Left ventricle myocardium inferior (tissue), 1 donor: ENCODE data around the gene NR0B1. TPM values are rescaled to one million over a fixed set of nuclear protein-coding genes. Genes with fewer than 3 reads are reported as not detected.
A peak's percentile ranks its signal among the peaks of the same experiment; 100 is the strongest.

ENCODE experiments used
- DNase-seq: peaks from one replicate; pipeline ENCODE4 v3.0.0-alpha.2; 2020
- H3K27ac ChIP-seq: fragments of 200-600 bp; replicated peaks from 2 replicates; pipeline ENCODE4 v1.8.0; 2021
- H3K27me3 ChIP-seq: fragments of 200-600 bp; 2 replicates; pipeline ENCODE4 v1.8.0; 2021; ENCODE audit warnings: low read depth
- H3K36me3 ChIP-seq: fragments of 200-600 bp; 2 replicates; pipeline ENCODE4 v1.8.0; 2021
- H3K4me1 ChIP-seq: fragments of 200-600 bp; 2 replicates; pipeline ENCODE4 v1.8.0; 2021
- H3K4me3 ChIP-seq: fragments of 200-600 bp; 2 replicates; pipeline ENCODE4 v1.8.0; 2021; ENCODE audit warnings: mild to moderate bottlenecking, moderate library complexity
- H3K9me3 ChIP-seq: fragments of 200-600 bp; replicated peaks from 2 replicates; pipeline ENCODE4 v1.8.0; 2021
- CTCF ChIP-seq: fragments of 200-600 bp; IDR thresholded peaks from 2 replicates; pipeline ENCODE4 v1.8.0; 2021; ENCODE audit warnings: antibody characterized with exemption, mild to moderate bottlenecking, borderline replicate concordance
- intact Hi-C: fragments of 100-400 bp; cut with micrococcal nuclease; formaldehyde crosslinking; loops from one replicate; pipeline ENCODE4 v1.11.0; 2022
- long read RNA-seq: library from polyadenylated mRNA; unstranded; transcript quantifications from one replicate; pipeline ENCODE4 v2.0.0, GENCODE V29; 2021
- total RNA-seq: library from RNA; stranded (reverse); fragmentation: NEBNext Ultra II Directional; extraction: Animal tissue kit (Norgen Biotek cat#: 25700); gene quantifications from one replicate; pipeline ENCODE4 v1.2.1, GENCODE V29; 2021
- donor health status: DM: no; HTN: yes; CAD: no; lungs with severe emphysema.

NR0B1 gene
- total RNA-seq, result not detected
- long read RNA-seq, result 0 reads

- Histone ChIP-seq H3K36me3 (no peaks in the 10 kb centered on the region), H3K9me3 (no peaks in the 10 kb centered on the region), H3K4me1 (no peaks in the 10 kb centered on the region), H3K4me3 (peak within 1 kb of the TSS; percentile 53), H3K27ac (no peak within 1 kb of the TSS), H3K27me3 (peaks cover 30% of the 10 kb centered on the region)
- intact Hi-C loops, result no loop called here
- no peak for TF ChIP-seq CTCF
- no peak for DNase-seq
Observed at GRCh38 chrX:30309139-30309571, at the start of gene NR0B1. Gene NR0B1, minus strand, starts transcription at chrX:30309390. Its CDS starts 27 bp downstream, at chrX:30309363.

GRCh38 chrX:30349946-30350345, 40.8 kb upstream of the NR0B1 start:
- Histone ChIP-seq H3K9me3 (peaks cover 22% of the 10 kb centered on the region), H3K27ac (no peak overlapping the region), H3K4me3 (no peak overlapping the region), H3K27me3 (no peaks in the 10 kb centered on the region), H3K36me3 (no peaks in the 10 kb centered on the region), H3K4me1 (no peaks in the 10 kb centered on the region)
- TF ChIP-seq CTCF, result no peak
- intact Hi-C loops, result no loop called here
- DNase-seq, result no peak

DNA sequence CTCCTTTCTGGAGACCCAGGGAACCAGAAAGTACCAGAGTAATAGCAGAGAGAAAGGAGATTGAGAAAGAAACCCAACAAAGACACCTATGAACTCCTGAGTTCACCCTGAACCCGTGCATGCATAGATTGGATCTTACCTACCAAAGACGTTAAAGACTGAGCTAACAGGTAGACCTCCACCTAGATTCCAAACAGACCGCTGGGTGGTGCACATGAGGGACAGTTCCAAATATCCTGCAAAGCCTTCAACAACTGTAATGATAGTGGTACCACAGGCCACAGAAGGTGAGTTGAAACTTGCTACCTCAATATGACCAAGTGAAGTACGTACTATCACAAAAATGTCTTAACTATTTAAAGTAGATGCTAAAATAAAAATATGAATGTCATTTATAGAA, 34.0 kb upstream of the NR0B1 start:
- no peaks in the 10 kb centered on the region for H3K27me3 ChIP-seq
- H3K4me3 ChIP-seq, result no peak overlapping the region
- no peaks in the 10 kb centered on the region for H3K9me3 ChIP-seq
- DNase-seq, result no peak
- no peaks in the 10 kb centered on the region for H3K36me3 ChIP-seq
- no peak overlapping the region for H3K27ac ChIP-seq
- no peak for TF ChIP-seq CTCF
- intact Hi-C loops, result no loop called here
- H3K4me1 ChIP-seq, result no peaks in the 10 kb centered on the region

GRCh38 chrX:30340753-30341152, 31.6 kb upstream of the NR0B1 start:
- H3K4me1 ChIP-seq, result no peaks in the 10 kb centered on the region
- DNase-seq, result no peak
- no peaks in the 10 kb centered on the region for H3K9me3 ChIP-seq
- TF ChIP-seq CTCF, result no peak
- no peak overlapping the region for H3K27ac ChIP-seq
- no peak overlapping the region for H3K4me3 ChIP-seq
- H3K36me3 ChIP-seq, result no peaks in the 10 kb centered on the region
- intact Hi-C loops, result no loop called here
- H3K27me3 ChIP-seq, result no peaks in the 10 kb centered on the region

GRCh38 chrX:30327762-30328161, 18.6 kb upstream of the NR0B1 start:
- no peak overlapping the region for H3K4me3 ChIP-seq
- intact Hi-C loops, result no loop called here
- TF ChIP-seq CTCF, result no peak
- DNase-seq, result no peak
- no peaks in the 10 kb centered on the region for H3K4me1 ChIP-seq
- H3K36me3 ChIP-seq, result no peaks in the 10 kb centered on the region
- no peaks in the 10 kb centered on the region for H3K9me3 ChIP-seq
- H3K27ac ChIP-seq, result no peak overlapping the region
- H3K27me3 ChIP-seq, result no peaks in the 10 kb centered on the region

DNA sequence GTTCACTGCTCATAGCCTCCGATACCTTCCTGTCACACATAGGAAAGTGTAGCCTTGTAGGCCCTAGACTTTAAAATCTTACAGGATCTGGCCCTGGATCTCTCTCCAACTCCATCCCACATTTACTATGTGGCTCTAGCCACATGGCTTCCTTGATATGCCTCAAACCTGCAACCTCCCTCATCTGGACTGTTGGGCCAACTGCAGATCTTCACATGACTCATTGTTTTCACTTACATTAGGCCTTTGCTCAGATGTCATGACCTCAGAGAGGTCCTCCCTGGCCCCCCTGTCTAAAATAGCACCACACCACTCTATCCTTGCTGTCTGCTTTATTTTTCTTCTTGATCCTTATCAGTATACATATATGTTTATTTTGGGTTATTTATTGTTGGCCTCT, 8.1 kb upstream of the NR0B1 start:
- Histone ChIP-seq H3K27ac (no peak overlapping the region), H3K9me3 (no peaks in the 10 kb centered on the region), H3K4me3 (no peak overlapping the region), H3K27me3 (no peaks in the 10 kb centered on the region), H3K4me1 (no peaks in the 10 kb centered on the region), H3K36me3 (no peaks in the 10 kb centered on the region)
- intact Hi-C loops, result no loop called here
- no peak for TF ChIP-seq CTCF
- no peak for DNase-seq
